Hematopoietic multipotent progenitor cell treated with erythropoietin and hydrocortisone succinate and interleukin-3 and kit ligand, for 15 days (in vitro differentiated cells): ENCODE measurements around the gene TTC14.
A peak's percentile ranks its signal among the peaks of the same experiment; 100 is the strongest.
"Not testable (repeated sequence)": the region's sequence is repeated elsewhere in the genome, so short reads cannot be mapped to it uniquely, and the experiment has no call there.

Source experiments
- DNase-seq: peaks from one replicate; pipeline ENCODE4 v3.0.0-alpha.2; 2015; ENCODE audit warnings: low spot score

Gene TTC14

DNA sequence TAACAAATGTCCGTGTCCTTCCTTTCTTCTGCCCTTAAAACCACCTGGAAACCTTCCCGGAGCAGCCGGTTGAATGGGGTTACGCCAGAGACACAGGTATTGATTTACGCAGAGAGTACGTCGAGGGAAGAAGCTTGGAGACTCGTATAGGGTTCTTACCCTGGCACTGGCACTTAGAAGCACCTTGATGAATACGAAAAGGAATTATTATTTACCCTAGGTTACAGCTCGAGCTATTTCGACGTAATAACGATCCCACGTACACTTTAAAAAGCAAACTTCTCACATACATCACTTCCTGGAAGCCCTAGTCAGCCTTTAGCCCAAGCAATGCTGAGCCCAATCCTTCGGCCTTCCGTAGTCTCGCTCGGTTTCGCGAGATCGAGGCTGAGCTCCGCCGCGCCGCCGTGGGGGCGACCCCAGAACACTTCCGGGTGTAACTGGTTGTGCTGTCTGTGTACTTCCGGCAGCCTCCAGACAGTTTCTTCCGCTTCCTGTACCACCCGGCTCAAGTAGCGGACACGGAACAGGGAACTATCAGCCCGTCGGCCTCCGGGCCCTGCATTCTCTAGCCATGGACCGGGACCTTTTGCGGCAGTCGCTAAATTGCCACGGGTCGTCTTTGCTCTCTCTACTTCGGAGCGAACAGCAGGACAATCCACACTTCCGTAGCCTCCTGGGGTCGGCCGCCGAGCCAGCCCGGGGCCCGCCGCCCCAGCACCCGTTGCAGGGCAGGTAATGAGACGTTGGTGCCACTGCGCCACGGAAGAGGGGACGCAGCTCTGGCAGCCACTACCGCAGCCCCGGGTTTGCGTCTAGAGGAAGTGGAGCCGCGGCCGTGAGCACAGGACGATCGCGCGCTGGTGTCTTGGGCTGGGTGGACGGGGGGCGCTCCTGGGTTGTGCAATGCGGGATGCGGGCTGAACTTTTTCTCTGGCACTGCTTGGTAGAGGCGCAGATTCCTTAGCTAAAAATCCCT, at the start of gene TTC14:
Gene TTC14 (plus strand): TSS at position 476 of the 979 bp plus-strand sequence. CDS start 99 bp downstream, at position 575.
- peak; percentile 81 for DNase-seq

DNA sequence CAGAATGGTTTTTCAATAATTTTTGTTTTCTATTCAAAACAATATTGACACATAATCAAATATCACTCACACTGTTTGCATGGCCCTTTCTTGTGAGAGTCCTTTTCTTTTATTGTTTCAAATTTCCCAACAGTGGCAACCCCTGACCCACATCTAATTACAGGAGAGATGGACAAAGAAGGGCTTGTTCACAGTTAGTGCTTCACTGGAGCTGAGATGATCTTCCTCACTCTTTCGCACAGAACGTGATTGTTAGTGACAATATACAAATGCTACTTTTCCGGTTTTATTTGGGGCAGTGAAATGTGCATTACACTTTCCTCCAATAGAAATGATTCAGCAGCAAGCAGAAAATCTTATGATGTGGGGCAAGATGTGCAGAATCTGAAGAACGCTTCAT, 38.6 kb upstream of the TTC14 start:
- no peak for DNase-seq

- DNase-seq = no peak
Observed at GRCh38 chr3:180564676-180565075, 37.3 kb upstream of the TTC14 start.

GRCh38 chr3:180570238-180570637, 31.7 kb upstream of the TTC14 start:
- DNase-seq = no peak

DNA sequence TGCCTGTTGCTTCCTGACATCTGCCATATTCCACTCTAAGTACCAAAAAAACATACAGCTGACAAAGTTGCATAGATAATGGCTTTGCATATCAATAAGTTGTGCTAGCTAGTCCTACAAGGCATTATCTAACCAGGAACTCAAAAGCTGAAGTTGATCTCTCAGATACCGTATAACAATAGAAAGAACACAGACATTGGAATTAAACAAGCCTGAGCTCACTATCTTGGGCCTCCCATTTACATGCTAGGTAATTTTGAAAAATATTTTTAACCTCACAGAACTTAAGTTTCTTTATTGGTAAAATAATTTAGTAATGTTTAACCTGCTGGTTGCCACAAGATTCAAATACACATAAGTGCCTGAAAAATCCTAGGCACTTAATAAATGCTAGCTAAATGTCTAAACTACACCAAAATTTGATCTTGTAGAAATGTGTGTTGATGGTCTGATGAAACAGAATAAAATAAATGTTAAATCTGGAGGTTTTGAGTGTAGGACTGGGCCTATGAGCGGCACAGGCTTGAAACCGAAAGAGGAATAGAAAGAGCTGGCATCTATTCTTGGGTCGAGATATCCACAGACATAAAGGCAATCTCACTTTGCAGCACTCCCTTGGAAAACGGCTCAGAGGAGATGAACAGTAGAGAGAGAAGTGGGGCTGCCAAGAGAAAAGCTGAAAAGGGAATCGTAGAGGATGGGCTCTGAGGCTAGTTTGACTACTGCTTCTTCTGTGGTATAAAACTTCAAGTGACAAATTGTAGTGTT, 29.9 kb upstream of the TTC14 start:
- no peak for DNase-seq

GRCh38 chr3:180575571-180575970, 26.4 kb upstream of the TTC14 start:
- no peak for DNase-seq

GRCh38 chr3:180580934-180581333, 21.0 kb upstream of the TTC14 start:
- no peak for DNase-seq

GRCh38 chr3:180590396-180590795, 11.6 kb upstream of the TTC14 start:
- DNase-seq = no peak

GRCh38 chr3:180593631-180594030, 8.3 kb upstream of the TTC14 start:
- DNase-seq = not testable (repeated sequence)

- DNase-seq = no peak
Observed at GRCh38 chr3:180594631-180595558, 7.1 kb upstream of the TTC14 start.

- no peak for DNase-seq
Observed at GRCh38 chr3:180595559-180595935, 6.4 kb upstream of the TTC14 start.

- no peak for DNase-seq
Observed at GRCh38 chr3:180600473-180600872, 1.5 kb upstream of the TTC14 start.

DNA sequence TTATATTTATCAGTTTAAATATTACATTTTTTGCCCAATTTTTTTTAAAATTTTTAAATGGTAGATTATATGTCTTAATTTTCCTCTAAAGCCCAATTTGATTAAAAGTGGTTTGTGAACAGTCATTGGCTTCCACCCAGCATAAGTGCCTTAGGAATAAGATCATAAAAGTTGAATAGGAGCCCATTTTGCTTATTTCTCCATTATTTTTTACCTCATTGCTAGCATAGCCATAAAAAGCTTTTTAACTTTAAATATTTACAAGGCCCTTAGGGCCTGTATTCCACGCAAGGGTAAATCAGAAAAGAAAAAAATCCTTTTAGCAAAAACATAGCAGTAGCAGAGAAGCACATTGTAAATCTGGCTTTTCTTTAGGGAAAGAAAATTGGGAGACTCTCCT, 9.0 kb downstream of the TTC14 start:
- DNase-seq = no peak

GRCh38 chr3:180612364-180612763, 10.4 kb downstream of the TTC14 start:
- DNase-seq = no peak

DNA sequence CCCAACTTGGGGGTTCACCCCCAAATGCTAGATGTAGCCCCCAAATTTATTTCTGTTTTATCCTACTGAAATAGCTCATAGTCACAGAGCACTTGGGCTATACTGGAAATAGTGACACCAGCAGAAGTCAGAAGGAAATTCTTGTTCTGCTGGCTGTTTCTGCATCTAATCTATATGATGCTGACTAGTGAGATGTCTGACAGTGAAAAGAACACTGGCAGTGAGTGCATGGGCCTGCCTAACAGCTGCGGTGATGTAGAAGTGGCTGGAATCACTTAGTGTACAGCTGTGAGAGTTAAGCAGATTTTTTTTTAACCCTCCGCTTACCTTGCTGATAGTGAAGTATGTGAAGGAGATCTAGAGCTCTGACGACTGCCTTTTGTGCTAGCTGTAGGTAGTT, 14.0 kb downstream of the TTC14 start:
- DNase-seq = no peak

GRCh38 chr3:180617049-180617448, 15.1 kb downstream of the TTC14 start:
- DNase-seq = no peak

- not testable (repeated sequence) for DNase-seq
Observed at GRCh38 chr3:180618563-180618962, 16.6 kb downstream of the TTC14 start.

GRCh38 chr3:180619723-180620122, 17.8 kb downstream of the TTC14 start:
- DNase-seq = no peak

- no peak for DNase-seq
Observed at GRCh38 chr3:180624714-180625113, 22.8 kb downstream of the TTC14 start.

DNA sequence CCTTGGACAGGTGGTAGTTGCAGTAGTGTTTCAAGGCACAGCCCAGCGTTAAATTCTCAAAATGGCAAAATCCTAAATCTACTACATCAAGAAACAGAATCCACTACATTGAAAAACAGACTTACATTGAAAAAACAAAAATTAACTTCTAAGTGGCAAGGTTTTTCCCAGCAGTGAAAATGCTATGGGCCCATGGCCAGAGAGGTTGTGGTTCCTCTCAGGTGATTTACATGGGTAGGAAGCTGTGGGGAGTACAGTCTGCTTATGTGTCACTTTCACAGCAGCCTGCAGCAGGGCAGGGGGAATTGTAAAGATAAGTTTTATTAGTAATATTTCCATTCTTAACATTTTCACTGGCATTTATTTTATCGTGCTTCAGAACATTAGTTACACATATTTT, 24.9 kb downstream of the TTC14 start:
- DNase-seq = no peak

DNA sequence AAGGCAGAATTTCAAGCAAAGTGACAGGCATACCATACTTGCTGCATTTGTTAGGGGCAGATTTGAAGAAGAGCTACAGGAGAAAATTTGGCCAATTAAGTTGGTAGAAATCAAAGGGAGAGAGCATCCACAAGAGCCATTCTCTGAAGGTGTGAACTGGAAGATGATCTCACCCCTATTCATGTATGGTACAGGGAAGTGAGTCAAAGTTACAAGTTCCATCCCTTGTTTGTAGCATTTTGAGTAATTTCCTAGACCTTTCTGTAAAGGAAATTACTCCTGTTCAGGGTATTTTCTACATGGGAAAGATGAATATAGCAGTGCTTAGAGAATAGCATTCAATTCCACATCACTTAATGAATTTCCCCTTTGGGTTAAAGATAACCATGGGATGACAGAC, 28.4 kb downstream of the TTC14 start:
- DNase-seq = no peak

DNA sequence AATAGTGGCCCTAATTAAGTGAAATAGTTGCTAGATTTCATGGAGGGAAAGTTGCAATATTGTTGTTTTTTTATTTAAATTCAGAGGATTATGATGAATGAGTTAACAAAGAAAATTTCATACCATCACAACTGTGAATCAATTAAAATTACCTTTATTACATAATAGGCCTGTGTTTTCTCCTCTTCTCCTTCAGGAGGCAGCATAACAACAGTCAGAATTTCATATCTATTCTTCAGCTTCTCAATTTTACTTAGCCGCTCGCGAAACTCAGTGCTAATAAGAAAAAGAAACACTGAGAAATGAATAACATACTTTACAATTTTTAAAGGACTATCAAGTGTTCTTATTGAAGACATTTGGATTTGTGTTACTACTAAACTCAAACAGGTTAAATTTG, 29.4 kb downstream of the TTC14 start:
- DNase-seq = no peak
